ENCODE data around the gene KRTAP5-6. TPM values are rescaled to one million over a fixed set of nuclear protein-coding genes. Genes with fewer than 3 reads are reported as not detected.

KRTAP5-6 gene
- total RNA-seq, 1 experiment from 2014 or later, result not detected

DNA sequence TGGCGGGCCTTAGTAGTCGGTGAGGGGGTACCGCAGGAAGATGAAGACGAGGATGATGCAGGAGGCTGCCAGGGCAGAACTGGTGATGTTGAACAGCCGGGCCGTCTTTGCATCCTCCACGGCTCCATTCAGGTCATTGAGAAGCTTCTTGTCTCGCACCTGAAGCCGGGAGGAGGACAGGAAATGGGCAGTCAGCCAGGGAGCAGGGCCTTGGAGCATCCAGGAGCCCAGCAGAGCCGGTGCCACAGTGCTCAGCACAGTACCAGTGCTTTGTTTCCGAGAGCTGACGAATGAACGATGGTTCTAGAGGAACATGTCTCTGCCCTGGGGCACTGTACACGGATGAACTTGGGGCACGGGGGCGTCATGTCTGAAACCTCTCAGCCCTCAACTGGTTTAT is 38.3 kb downstream of the KRTAP5-6 start:
- no peak for DNase-seq (ENCODE audit: low read depth, low spot score)
- no peak overlapping the region for H2AFZ ChIP-seq (ENCODE audit: low read depth, low read length, poor library complexity, severe bottlenecking)
- POLR2A ChIA-PET, result no interaction called here
- H4K20me1 ChIP-seq (ENCODE audit: insufficient read depth), result no peaks in the 10 kb centered on the region
- H3K4me1 ChIP-seq (ENCODE audit: control insufficient read depth in 1 of 2, insufficient read depth in 2 of 2, low read length in 2 of 2), result no peaks in the 10 kb centered on the region
- no peaks in the 10 kb centered on the region for H3K36me3 ChIP-seq (ENCODE audit: control insufficient read depth in 1 of 2, insufficient read depth in 2 of 2, low read length in 2 of 2)
- RAD21 ChIA-PET (ENCODE audit: low non-redundant PET in 1 of 2, low total read pairs in 2 of 2, uncharacterized antibody in 2 of 2, unreplicated experiment in 2 of 2), result no interaction called here
- intact Hi-C loops (cut with micrococcal nuclease), result no loop called here
- no peak overlapping the region for H3K9ac ChIP-seq (ENCODE audit: low read length)
- no peak overlapping the region for H3K27ac ChIP-seq (ENCODE audit: low read depth, low read length)
- H3K9me3 ChIP-seq (ENCODE audit: control insufficient read depth in 1 of 2, insufficient read depth in 1 of 2, low read depth in 1 of 2, low read length in 2 of 2), result peaks cover 12 to 14% of the 10 kb centered on the region in 2 experiments; a peak in 3 of 4 replicates
- BruUV-seq (replicated peaks), result no TSS peak
- H3K4me3 ChIP-seq (replicated peaks in 1 of 2; ENCODE audit: low read depth in 1 of 2, low read length in 2 of 2), result no peak overlapping the region
- H3K9me2 ChIP-seq (ENCODE audit: insufficient read depth), result no peaks in the 10 kb centered on the region
- peaks cover 9% of the 10 kb centered on the region; the same call in 1 of the 2 replicates for H3K27me3 ChIP-seq (ENCODE audit: insufficient read depth, low read length)
- TF ChIP-seq CBX3 (IDR thresholded peaks at IDR 0.05; ENCODE audit: low read depth), result no peak
- TF ChIP-seq CEBPB (IDR thresholded peaks at IDR 0.05; ENCODE audit: low read depth), result no peak
- TF ChIP-seq ATF3 (IDR thresholded peaks at IDR 0.05), result no peak
- no peak for TF ChIP-seq MAX (IDR thresholded peaks at IDR 0.05)
- ATAC-seq, result no peak
- H3K4me2 ChIP-seq (ENCODE audit: low read length), result no peak overlapping the region
- H3K79me2 ChIP-seq (ENCODE audit: insufficient read depth, low read length), result no peaks in the 10 kb centered on the region
- CTCF ChIA-PET, result no interaction called here

GRCh38 chr11:1736447-1736992 is 39.5 kb downstream of the KRTAP5-6 start:
- DNase-seq (ENCODE audit: low read depth, low spot score) (peak; percentile 4), ATAC-seq (peak; percentile 34; the same call in 1 of the 2 replicates)

More at GRCh38 chr11:1736447-1736992, 39.5 kb downstream of the KRTAP5-6 start:
- peaks cover 16% of the 10 kb centered on the region; the same call in 1 of the 2 replicates for H3K27me3 ChIP-seq (ENCODE audit: insufficient read depth, low read length)
- no peaks in the 10 kb centered on the region for H3K9me2 ChIP-seq (ENCODE audit: insufficient read depth)
- no peaks in the 10 kb centered on the region for H4K20me1 ChIP-seq (ENCODE audit: insufficient read depth)
- H3K27ac ChIP-seq (ENCODE audit: low read depth, low read length), result no peak overlapping the region
- no TSS peak for BruUV-seq (replicated peaks)
- H3K4me1 ChIP-seq (ENCODE audit: control insufficient read depth in 1 of 2, insufficient read depth in 2 of 2, low read length in 2 of 2), result no peaks in the 10 kb centered on the region
- no peak overlapping the region for H3K4me2 ChIP-seq (ENCODE audit: low read length)
- no peak overlapping the region for H2AFZ ChIP-seq (ENCODE audit: low read depth, low read length, poor library complexity, severe bottlenecking)
- peak; percentile 51 for TF ChIP-seq SP1 (IDR thresholded peaks at IDR 0.05; ENCODE audit: low read depth)
- TF ChIP-seq, protein P1, sequence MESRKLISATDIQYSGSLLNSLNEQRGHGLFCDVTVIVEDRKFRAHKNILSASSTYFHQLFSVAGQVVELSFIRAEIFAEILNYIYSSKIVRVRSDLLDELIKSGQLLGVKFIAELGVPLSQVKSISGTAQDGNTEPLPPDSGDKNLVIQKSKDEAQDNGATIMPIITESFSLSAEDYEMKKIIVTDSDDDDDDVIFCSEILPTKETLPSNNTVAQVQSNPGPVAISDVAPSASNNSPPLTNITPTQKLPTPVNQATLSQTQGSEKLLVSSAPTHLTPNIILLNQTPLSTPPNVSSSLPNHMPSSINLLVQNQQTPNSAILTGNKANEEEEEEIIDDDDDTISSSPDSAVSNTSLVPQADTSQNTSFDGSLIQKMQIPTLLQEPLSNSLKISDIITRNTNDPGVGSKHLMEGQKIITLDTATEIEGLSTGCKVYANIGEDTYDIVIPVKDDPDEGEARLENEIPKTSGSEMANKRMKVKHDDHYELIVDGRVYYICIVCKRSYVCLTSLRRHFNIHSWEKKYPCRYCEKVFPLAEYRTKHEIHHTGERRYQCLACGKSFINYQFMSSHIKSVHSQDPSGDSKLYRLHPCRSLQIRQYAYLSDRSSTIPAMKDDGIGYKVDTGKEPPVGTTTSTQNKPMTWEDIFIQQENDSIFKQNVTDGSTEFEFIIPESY (IDR thresholded peaks at IDR 0.05; ENCODE audit: extremely low read depth, insufficient replicate concordance, low read length), result no peak
- CTCF ChIA-PET, result no interaction called here
- RAD21 ChIA-PET (ENCODE audit: low non-redundant PET in 1 of 2, low total read pairs in 2 of 2, uncharacterized antibody in 2 of 2, unreplicated experiment in 2 of 2), result no interaction called here
- no peaks in the 10 kb centered on the region for H3K36me3 ChIP-seq (ENCODE audit: control insufficient read depth in 1 of 2, insufficient read depth in 2 of 2, low read length in 2 of 2)
- no peak overlapping the region for H3K4me3 ChIP-seq (replicated peaks in 1 of 2; ENCODE audit: low read depth in 1 of 2, low read length in 2 of 2)
- H3K9me3 ChIP-seq (ENCODE audit: control insufficient read depth in 1 of 2, insufficient read depth in 1 of 2, low read depth in 1 of 2, low read length in 2 of 2), result peaks cover 12 to 14% of the 10 kb centered on the region in 2 experiments; a peak in 3 of 4 replicates
- intact Hi-C loops (cut with micrococcal nuclease), result no loop called here
- POLR2A ChIA-PET, result no interaction called here
- H3K9ac ChIP-seq (ENCODE audit: low read length), result no peak overlapping the region
- no peaks in the 10 kb centered on the region for H3K79me2 ChIP-seq (ENCODE audit: insufficient read depth, low read length)
